Naive thymus-derived CD8-positive, alpha-beta T cell (primary cell): ENCODE data around the gene AGAP1. TPM values are rescaled to one million over a fixed set of nuclear protein-coding genes. Genes with fewer than 3 reads are reported as not detected.

Source experiments
- ATAC-seq, 2 donors: fragments of 150-1000 bp; cut with Tn5 transposase in 1 of 2; sonication (Bioruptor Pico), chemical (Tn5 transposase) in 1 of 2; 1 replicate in 1 of 2; 2 replicates in 1 of 2; pipeline ENCODE4 v1.10.0; 2021; ENCODE audit warnings: mild to moderate bottlenecking in 2 of 2, moderate library complexity in 2 of 2
- POLR2A ChIA-PET: fragments of 350-600 bp; sonication (Branson Sonifier 250); formaldehyde crosslinking; loops from one replicate; lab custom pipeline; 2021; ENCODE audit warnings: antibody characterized with exemption; lab: Charles Lee
- DNase-seq, 10 donors: peaks; one replicate each; pipeline versions ENCODE4 v3.0.0 to v3.0.0-alpha.2; 2020 to 2022
- H3K27ac Mint-ChIP-seq, 10 donors: one replicate each; pipeline ENCODE4 v1.8.0; 2020 to 2022; ENCODE audit warnings: mild to moderate bottlenecking in 10 of 10, mixed read lengths in 10 of 10, moderate library complexity in 4 of 10, inconsistent platforms in 1 of 10
- H3K27me3 Mint-ChIP-seq, 5 donors: one replicate each; pipeline ENCODE4 v1.8.0; 2021 to 2022; ENCODE audit warnings: mixed read lengths in 5 of 5
- H3K36me3 Mint-ChIP-seq, 3 donors: one replicate each; pipeline ENCODE4 v1.8.0; 2020 to 2022; ENCODE audit warnings: mixed read lengths in 3 of 3, mild to moderate bottlenecking in 2 of 3, inconsistent platforms in 1 of 3
- H3K4me1 Mint-ChIP-seq, 4 donors: one replicate each; pipeline ENCODE4 v1.8.0; 2021 to 2022; ENCODE audit warnings: mixed read lengths in 4 of 4
- H3K4me3 Mint-ChIP-seq, 10 donors: one replicate each; pipeline ENCODE4 v1.8.0; 2020 to 2022; ENCODE audit warnings: mild to moderate bottlenecking in 10 of 10, mixed read lengths in 10 of 10, moderate library complexity in 6 of 10, inconsistent platforms in 1 of 10
- H3K9me3 Mint-ChIP-seq, 9 donors: one replicate each; pipeline ENCODE4 v1.8.0; 2020 to 2022; ENCODE audit warnings: mixed read lengths in 9 of 9, mild to moderate bottlenecking in 3 of 9, inconsistent platforms in 1 of 9, moderate library complexity in 1 of 9
- polyA plus RNA-seq, 3 donors: library from polyadenylated mRNA; unstranded; fragments of 300-500 nt; fragmentation: Illumina TruSeq; gene quantifications; one replicate each; pipeline ENCODE4 v1.2.3, GENCODE V29; 2021
- total RNA-seq, 8 experiments: library from RNA in 2 of 8; stranded (reverse) in 2 of 8; gene quantifications; one replicate each; pipeline ENCODE4 v1.2.3 and lab custom pipeline; 2021 to 2026

Gene AGAP1
- total and polyA plus RNA-seq, 5 experiments from 2014 or later = 0.03 to 0.52 (median 0.29) TPM; not detected in 1

DNA sequence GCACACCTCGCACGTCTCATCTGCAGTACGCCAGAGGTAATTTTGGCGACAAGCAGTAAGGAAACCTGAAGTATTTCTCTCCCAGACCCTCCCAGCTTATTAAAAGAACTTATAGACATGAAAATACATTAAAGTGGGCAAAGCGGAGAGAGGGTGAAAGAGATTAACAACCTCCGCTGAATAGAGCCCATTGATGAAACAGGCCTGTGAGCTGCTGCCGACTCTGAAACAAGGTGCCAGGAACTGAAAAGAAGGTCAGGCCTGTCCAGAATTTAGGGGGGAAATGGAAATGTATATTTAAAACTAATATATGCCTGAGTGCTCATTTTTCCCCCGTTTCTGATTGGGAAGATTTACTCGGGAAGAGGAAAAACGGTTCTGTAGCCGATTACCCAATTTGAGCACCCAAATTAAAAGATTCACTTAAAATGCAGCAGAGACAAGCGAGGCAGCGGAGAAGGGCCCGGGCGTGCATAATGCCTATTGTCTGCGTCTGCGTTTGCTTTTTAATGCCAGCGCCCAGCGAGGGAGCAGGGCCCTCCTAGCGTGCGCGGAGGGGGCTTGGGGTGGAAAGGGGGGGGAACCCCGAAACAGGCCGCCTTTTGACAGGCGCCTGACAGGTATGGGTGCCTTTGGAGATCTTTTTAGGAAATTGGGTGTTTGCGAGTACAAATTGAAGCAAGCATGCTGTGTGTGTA lies 358.1 kb downstream of the AGAP1 start:
- H3K9me3 Mint-ChIP-seq = no peaks in the 10 kb centered on the region
- POLR2A ChIA-PET = no interaction called here
- H3K27ac Mint-ChIP-seq = no peak overlapping the region
- no peak overlapping the region for H3K4me3 Mint-ChIP-seq
- no peaks in the 10 kb centered on the region for H3K36me3 Mint-ChIP-seq
- DNase-seq = no peak
- H3K4me1 Mint-ChIP-seq = no peaks in the 10 kb centered on the region
- peaks cover 0 to 12% (median 3%) of the 10 kb centered on the region in 5 donors for H3K27me3 Mint-ChIP-seq
- ATAC-seq = no peak

DNA sequence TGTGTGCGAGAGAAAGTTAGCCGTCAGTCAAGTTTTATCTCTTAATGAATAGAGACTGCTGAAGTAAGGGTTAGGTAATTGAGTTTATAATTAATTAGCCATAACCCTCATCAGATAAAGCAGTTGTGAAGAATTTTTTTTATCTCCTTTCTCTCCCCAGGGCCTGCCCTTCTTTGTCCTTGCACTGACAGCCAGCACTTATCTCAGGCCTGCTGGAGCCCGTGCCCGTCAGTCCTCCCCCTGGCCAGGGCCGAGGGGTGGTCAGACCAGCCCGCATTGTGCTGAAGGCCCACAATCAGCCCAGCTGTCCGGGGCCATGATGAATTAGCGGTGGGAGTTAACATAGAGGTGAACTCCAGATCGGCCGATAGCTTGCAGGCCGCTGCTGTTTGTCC lies 358.7 kb downstream of the AGAP1 start:
- no peaks in the 10 kb centered on the region for H3K9me3 Mint-ChIP-seq
- POLR2A ChIA-PET = no interaction called here

DNA sequence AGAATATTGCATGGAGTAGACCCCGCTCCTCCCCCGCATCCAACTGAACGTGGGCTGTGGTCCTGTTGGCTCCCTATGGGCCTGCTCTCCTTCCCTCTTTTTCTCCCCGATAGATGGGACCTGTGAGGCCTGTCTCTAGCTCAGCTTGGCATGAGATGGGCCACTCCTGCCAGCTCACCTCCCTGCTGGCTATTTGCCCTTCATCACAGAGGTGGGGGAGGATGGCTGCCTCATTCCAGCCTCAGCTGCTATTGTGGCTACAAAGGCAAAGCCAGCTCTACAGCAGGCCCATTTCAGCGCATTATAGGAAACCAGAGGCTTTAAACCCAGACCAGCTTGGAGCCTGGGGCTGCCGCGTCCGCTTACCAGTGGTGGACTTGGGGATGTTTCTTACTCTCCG lies 360.4 kb downstream of the AGAP1 start:
- ATAC-seq (no peak), DNase-seq (no peak)
- Mint-ChIP-seq H3K9me3 (no peaks in the 10 kb centered on the region), H3K27ac (no peak overlapping the region), H3K4me3 (no peak overlapping the region), H3K36me3 (no peaks in the 10 kb centered on the region), H3K27me3 (peaks cover 0 to 12% (median 3%) of the 10 kb centered on the region in 5 donors), H3K4me1 (no peaks in the 10 kb centered on the region)
- POLR2A ChIA-PET = no interaction called here

More for the DNA sequence above, 358.7 kb downstream of the AGAP1 start:
- H3K4me3 Mint-ChIP-seq = no peak overlapping the region
- no peaks in the 10 kb centered on the region for H3K4me1 Mint-ChIP-seq
- H3K27me3 Mint-ChIP-seq = peaks cover 0 to 12% (median 3%) of the 10 kb centered on the region in 5 donors
- no peak for DNase-seq
- no peaks in the 10 kb centered on the region for H3K36me3 Mint-ChIP-seq
- no peak for ATAC-seq
- H3K27ac Mint-ChIP-seq = no peak overlapping the region

DNA sequence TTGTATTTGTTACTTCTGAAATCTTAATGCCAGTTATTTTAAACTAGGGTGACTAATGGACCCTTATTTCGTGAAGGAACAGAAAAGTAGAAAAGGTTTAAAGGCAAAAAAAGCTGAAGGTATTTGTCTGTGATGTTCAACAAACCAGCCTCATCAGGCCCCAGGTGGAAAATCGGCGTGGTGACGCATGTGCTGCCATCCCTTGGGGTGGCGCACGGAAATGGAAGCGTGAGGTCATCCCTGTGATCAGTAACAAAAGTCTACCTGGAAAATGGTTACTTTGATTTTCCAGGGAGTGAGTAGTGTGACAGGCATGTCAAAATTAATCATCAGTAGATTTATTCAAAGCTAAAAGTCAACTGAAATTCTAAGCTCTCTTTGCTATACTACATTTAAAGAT lies 361.2 kb downstream of the AGAP1 start:
- POLR2A ChIA-PET = no interaction called here
- Mint-ChIP-seq H3K36me3 (no peaks in the 10 kb centered on the region), H3K27ac (no peak overlapping the region), H3K4me1 (no peaks in the 10 kb centered on the region), H3K9me3 (no peaks in the 10 kb centered on the region), H3K27me3 (peaks cover 0 to 6% (median 1%) of the 10 kb centered on the region in 5 donors), H3K4me3 (no peak overlapping the region)
- ATAC-seq (no peak), DNase-seq (no peak)

DNA sequence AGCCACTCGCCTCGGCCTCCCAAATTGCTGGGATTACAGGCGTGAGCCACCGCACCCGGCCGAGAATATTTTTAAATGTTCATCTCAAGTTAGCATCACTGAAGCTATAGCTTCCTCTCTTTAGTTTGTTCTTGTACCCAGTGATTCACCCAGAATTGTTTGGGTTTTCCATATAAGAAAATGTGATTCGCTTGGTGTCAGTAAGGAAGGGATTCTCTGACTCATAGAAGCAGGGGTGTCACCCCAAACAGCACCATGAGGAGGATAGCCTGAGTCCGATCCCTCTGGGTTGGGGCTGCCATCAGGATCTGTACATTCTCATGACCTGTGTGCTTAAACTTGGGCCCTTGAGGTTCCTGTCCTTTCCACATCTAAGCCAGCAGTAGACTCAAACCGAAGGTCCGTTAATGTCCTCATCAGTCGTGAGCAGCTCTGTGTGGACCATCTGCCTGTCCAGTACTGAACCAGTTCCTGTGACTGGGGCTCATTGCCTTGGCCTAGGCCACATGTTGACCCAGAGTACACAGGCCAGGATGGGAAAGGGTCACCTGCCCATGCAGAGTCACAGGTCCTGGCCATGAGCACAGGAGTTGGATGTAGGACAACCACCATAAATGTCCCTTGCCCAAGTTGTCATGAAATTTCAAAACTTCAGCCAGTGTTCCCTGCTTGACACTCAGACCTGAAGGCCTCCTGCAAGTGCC lies 362.5 kb downstream of the AGAP1 start:
- Mint-ChIP-seq H3K4me1 (no peaks in the 10 kb centered on the region), H3K27ac (no peak overlapping the region), H3K27me3 (peaks cover 0 to 2% (median 0%) of the 10 kb centered on the region in 5 donors), H3K4me3 (no peak overlapping the region), H3K36me3 (no peaks in the 10 kb centered on the region), H3K9me3 (no peaks in the 10 kb centered on the region)
- POLR2A ChIA-PET = no interaction called here
- DNase-seq = no peak
- ATAC-seq = no peak

DNA sequence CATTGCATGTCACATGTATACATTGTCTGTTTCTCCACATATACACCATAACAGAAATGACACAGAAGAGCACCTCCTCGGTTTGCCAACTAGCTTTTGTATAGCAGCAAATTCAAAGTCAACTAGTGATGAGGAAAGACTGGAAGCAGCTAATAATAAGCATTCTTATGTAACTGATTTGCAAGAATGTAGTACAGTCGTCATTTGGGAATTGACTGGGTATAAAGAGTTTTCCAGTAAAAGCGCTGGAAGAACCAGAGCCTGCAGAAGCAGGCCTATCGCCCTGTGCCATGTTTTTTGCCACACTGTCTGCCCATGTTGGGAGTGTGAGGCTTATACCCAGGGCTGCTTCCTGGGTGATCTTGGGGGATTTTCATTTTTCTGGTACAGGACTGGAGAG lies 363.8 kb downstream of the AGAP1 start:
- Mint-ChIP-seq H3K9me3 (no peaks in the 10 kb centered on the region), H3K4me3 (no peak overlapping the region), H3K36me3 (no peaks in the 10 kb centered on the region), H3K4me1 (no peaks in the 10 kb centered on the region), H3K27me3 (peaks cover 0 to 5% (median 1%) of the 10 kb centered on the region in 5 donors), H3K27ac (no peak overlapping the region)
- ATAC-seq (no peak), DNase-seq (no peak)
- POLR2A ChIA-PET = no interaction called here

DNA sequence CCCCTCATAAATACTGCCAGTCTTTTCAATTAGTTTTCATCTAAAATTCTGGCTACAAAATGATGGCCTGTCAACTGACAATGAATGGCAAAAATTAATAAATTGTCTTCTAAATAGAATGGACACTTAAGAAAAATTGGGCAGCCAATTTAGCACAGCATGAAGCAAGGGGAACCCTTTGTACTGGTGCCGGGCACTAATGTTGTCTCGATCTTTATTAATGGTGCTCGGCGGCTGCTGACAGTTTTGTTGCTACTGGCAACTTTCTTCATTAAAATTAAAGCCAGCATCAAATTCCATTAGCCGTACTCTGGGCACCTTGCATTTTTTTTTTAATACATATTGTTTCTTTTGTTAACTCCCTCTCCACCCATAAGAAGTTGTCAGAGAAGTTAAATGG lies 365.0 kb downstream of the AGAP1 start:
- H3K27me3 Mint-ChIP-seq = peaks cover 7 to 15% (median 9%) of the 10 kb centered on the region in 5 donors
- H3K9me3 Mint-ChIP-seq = no peaks in the 10 kb centered on the region
- DNase-seq (no peak), ATAC-seq (no peak)
- H3K36me3 Mint-ChIP-seq = no peaks in the 10 kb centered on the region
- H3K4me3 Mint-ChIP-seq = no peak overlapping the region
- no peaks in the 10 kb centered on the region for H3K4me1 Mint-ChIP-seq
- POLR2A ChIA-PET = no interaction called here
- H3K27ac Mint-ChIP-seq = no peak overlapping the region

DNA sequence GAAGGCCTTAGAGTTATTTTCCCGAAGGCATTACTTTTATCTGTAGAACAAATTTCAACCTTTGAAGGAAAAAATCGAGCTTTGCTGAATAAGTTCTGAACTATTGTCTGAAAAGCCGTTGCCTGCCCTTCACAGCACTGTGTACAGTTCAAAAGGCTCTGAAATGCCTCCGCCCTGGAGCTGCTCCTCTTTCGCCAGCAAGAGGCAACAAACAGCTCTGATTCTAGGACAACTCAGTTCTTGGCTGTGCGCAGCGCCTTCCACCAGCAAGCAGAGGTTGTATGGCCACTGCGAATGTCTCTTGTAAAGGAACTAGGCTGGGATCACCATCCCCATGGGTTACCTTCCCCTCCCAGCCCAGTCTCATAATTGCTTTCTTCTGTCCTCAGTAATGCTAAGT lies 365.8 kb downstream of the AGAP1 start:
- Mint-ChIP-seq H3K4me3 (no peak overlapping the region), H3K27me3 (peaks cover 8 to 23% (median 14%) of the 10 kb centered on the region in 5 donors), H3K9me3 (no peaks in the 10 kb centered on the region), H3K27ac (no peak overlapping the region), H3K36me3 (no peaks in the 10 kb centered on the region), H3K4me1 (no peaks in the 10 kb centered on the region)
- ATAC-seq (no peak), DNase-seq (no peak)
- POLR2A ChIA-PET = no interaction called here

DNA sequence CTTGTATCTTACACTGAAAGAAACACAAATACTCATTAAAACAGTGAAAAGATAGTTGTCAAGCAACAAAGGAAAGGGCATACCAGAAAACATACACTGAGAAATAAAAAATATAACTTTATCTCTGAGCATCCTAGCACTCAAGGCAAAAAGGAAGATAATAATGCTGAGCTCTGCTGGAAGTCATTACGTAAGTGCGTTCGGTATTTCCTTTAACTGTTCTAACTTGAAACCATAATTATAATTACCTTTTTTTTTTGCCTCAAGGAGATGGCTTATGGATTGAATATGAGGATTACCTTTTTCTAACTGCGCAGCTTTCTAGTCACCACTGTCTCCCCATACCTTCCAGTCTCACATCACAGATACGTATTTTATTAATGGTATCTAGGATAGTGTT lies 366.3 kb downstream of the AGAP1 start:
- Mint-ChIP-seq H3K36me3 (no peaks in the 10 kb centered on the region), H3K4me3 (no peak overlapping the region), H3K9me3 (no peaks in the 10 kb centered on the region), H3K27ac (no peak overlapping the region), H3K27me3 (peaks cover 8 to 27% (median 19%) of the 10 kb centered on the region in 5 donors), H3K4me1 (no peaks in the 10 kb centered on the region)
- POLR2A ChIA-PET = no interaction called here
- ATAC-seq (no peak), DNase-seq (no peak)

DNA sequence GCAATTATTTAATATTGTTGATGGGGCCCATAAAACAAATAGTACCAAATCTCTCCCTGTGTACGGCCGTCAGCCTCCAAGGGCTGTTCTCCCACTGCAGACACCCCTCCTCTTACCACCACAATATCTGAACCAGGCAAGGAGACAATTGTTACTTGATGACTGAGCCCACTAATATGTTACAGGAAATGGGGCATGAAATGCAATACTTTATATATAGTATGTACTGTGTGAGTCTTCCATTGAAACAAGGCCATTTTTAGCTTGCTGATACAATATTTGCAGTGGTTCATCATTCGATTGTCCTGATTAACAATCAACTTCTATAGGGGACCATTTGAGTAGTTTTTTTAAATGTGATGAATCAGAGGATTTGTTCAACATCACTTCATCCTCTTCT lies 367.0 kb downstream of the AGAP1 start:
- Mint-ChIP-seq H3K9me3 (no peaks in the 10 kb centered on the region), H3K4me3 (no peak overlapping the region), H3K27ac (no peak overlapping the region), H3K4me1 (no peaks in the 10 kb centered on the region), H3K36me3 (no peaks in the 10 kb centered on the region), H3K27me3 (peaks cover 8 to 30% (median 21%) of the 10 kb centered on the region in 5 donors)
- POLR2A ChIA-PET = no interaction called here
- ATAC-seq (no peak), DNase-seq (no peak)

DNA sequence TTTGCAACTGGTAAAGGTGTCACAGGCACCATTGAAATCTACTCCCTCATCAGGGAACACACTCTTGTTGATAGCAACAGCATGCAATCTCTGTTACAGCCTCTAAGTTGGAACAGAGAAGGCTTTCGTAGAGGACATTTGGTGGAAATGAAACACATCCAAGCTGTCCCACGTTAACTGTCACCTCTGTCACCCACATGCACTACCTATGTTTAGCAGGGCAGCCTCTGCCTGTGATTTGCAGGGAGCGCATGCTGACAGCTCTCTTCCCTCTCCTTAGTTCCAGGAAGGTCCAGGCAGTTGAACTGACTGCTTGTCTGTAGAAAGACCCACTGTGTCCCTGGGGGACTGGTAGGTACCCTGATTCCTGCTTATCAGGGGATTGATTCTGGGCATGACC lies 367.5 kb downstream of the AGAP1 start:
- DNase-seq (no peak), ATAC-seq (no peak)
- Mint-ChIP-seq H3K27me3 (peaks cover 9 to 35% (median 26%) of the 10 kb centered on the region in 5 donors), H3K4me3 (no peak overlapping the region), H3K4me1 (no peaks in the 10 kb centered on the region), H3K9me3 (no peaks in the 10 kb centered on the region), H3K36me3 (no peaks in the 10 kb centered on the region), H3K27ac (no peak overlapping the region)
- POLR2A ChIA-PET = no interaction called here

DNA sequence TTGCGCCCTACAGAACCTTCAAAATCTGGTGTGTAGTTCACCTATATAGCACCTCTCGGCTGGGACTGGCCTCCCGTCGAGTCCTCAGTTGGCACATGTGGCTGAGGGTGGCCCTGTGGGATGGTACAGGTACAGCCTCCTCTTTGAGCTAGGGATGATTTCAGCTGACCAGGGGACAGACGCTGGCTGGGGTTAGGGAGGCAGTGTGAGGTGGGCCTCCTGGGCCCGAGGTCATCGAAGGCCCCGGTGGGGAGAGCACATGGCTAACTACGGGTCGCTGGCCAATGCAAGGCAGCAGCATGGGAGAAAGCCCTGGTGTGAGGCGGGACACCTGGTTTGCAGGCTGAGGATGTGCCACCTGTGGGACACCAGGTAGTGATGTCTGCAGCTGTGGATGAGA lies 369.6 kb downstream of the AGAP1 start:
- Mint-ChIP-seq H3K27me3 (peaks cover 9 to 38% (median 36%) of the 10 kb centered on the region in 5 donors), H3K4me3 (no peak overlapping the region), H3K36me3 (no peaks in the 10 kb centered on the region), H3K9me3 (peaks cover 0 to 2% (median 0%) of the 10 kb centered on the region in 9 donors), H3K4me1 (no peaks in the 10 kb centered on the region), H3K27ac (no peak overlapping the region)
- DNase-seq = no peak
- POLR2A ChIA-PET = no interaction called here
- ATAC-seq = no peak

DNA sequence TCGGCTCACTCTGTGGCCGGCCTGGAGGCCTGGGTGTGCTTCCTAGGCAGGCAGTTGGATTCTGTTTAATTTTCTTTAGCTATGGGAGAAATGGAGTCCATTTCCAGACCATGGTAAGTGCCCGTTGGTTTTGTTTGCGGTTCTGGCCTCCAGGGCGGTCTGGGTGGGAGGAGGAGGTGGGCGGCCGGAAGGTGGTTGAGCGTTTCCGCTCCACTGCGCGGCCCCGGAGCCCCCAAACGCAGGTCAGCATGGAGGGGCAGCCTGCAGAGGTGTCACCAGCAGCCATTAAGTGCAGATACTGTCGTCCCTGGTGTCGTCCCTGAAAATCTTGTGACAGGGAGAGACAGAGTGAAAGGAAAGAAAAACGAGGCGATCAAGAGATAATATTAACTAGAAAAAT lies 370.5 kb downstream of the AGAP1 start:
- Mint-ChIP-seq H3K36me3 (no peaks in the 10 kb centered on the region), H3K27ac (no peak overlapping the region), H3K9me3 (peaks cover 0 to 3% (median 0%) of the 10 kb centered on the region in 9 donors), H3K27me3 (peaks cover 9 to 41% (median 36%) of the 10 kb centered on the region in 5 donors), H3K4me1 (no peaks in the 10 kb centered on the region), H3K4me3 (no peak overlapping the region)
- no peak for DNase-seq
- POLR2A ChIA-PET = no interaction called here
- no peak for ATAC-seq
